Hematopoietic multipotent progenitor cell (in vitro differentiated cells): ENCODE measurements around the gene SUGT1. TPM values are rescaled to one million over a fixed set of nuclear protein-coding genes. Genes with fewer than 3 reads are reported as not detected.

Experiments used
- DNase-seq, 3 donors: peaks; one replicate each; pipeline ENCODE4 v3.0.0-alpha.2; 2011 to 2015; ENCODE audit warnings: low read depth in 2 of 3, low spot score in 2 of 3
- total RNA-seq: library from RNA; depleted of rRNA; stranded (reverse); fragments of >200 nt; gene quantifications from one replicate; pipeline ENCODE4 v1.2.3, GENCODE V29; 2012

SUGT1 gene
- total RNA-seq, 1 donor = 12.9 TPM

DNA sequence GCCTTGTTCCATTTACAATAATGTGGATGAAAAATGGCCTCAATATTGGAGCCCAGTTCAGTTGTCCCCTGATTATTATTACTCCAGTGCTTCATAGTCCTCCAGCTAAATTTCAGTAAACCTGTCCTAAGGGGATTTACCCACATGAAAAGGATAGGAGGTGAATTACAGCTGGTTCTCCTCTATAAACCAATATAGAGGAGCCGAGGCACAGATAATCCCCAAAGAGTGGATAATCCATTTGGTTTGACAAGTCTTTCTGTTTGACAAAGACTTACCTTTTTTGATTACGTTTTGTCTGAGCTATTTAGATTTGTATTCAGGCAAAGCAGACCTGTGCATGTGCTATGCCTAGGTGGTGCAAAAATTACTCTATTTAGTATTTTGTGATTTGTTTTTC, 84.3 kb downstream of the SUGT1 start:
- no peak for DNase-seq

DNA sequence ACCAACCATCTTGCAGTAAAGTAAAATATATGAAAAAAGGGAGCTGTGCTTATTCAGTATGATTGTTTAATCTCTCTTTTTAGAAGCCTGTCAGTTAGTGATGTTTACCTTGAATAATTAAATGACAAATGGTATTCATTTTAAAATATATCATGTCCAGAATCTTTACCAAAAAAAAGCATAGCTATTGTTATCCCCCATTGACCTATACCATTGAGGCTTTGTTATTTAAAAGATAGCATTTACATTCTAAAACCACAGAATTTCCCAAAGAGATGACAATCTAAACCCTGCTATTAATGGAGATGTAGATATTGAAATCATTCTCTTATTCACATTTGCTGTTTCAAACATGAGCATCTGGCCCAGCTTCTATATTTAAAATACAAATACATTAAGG, 84.8 kb downstream of the SUGT1 start:
- no peak for DNase-seq

GRCh38 chr13:52737965-52738364, 85.3 kb downstream of the SUGT1 start:
- DNase-seq = no peak

DNA sequence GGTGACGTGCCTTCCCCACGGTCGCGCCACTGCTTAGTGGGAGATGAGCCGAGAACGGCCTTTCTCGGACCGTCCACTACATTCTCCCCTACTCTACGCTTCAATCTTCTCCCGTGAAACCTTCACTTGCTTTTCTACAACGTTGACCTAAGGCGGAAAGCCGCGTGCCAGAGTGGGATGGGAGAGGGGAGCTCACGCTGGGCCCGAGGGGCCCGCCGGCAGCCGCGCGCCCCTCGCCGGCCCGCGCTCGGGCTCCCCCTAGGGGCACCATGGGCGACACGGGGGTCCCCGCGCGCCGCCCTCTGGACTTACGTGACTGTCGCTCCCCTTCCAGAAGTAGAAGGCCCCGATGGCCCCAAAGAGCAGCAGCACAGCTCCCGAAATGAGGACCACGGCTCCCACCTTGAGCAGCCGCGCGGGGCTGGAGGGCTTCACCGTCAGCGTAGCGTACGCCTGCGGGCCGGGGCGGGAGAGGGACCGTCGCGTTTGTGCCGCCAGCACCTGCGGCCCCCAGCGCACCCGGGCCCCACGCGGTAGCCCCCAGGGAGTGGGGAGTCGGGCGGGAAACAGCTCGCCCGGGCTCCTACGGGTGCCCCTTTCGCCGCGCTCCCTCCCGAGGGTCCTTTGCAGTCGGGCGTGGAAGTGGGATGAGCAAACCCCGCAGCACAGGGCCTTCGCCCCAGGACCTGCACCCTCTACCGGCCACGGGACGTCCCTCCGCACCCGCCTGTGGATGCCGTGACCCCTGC, 86.3 kb downstream of the SUGT1 start:
- peak in 2 of 3 donors; percentile 70 to 75 for DNase-seq

GRCh38 chr13:52739468-52740071, 86.9 kb downstream of the SUGT1 start, which contains the start of gene CNMD:
Gene CNMD, minus strand, starts transcription at chr13:52739820. Its CDS starts 119 bp downstream, at chr13:52739701.
- DNase-seq = no peak

DNA sequence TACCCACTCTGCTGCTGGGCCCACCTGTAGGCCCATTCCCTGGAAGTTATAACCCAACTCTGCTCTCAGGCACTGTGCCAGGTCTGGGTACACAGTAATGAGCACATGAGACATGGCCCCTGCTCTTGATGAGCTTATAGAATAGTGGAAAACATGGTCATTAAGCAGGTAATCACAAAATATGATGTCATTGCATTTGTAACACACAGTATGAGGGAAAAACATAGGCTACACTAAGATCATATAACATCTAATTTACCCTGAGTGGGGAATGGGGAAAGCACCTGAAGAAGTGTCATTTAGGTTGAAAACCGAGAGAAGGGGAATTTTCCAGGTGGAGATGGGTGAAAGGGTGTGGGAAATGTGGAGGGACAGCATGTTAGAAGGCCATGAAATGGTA, 90.9 kb downstream of the SUGT1 start:
- no peak for DNase-seq

DNA sequence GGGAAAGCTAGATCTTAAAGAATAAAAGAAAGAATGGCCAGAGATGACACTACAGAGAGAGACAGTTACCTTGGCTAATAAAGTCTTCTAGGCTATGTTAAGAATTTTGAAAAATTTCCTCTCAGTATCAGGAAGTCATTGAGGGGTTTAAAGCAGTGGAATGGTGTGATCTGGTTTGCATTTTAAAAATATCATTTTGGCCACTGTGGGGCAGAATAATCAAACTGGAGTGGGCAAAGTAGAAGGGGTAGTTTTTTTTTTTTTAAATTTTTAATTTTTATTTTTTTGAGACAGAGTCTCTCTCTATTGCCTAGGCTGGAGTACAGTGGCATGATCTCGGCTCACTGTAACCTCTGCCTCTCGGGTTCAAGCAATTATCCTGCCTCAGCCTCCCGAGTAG, 91.4 kb downstream of the SUGT1 start:
- DNase-seq = peak in 2 of 3 donors; percentile 10 to 40

DNA sequence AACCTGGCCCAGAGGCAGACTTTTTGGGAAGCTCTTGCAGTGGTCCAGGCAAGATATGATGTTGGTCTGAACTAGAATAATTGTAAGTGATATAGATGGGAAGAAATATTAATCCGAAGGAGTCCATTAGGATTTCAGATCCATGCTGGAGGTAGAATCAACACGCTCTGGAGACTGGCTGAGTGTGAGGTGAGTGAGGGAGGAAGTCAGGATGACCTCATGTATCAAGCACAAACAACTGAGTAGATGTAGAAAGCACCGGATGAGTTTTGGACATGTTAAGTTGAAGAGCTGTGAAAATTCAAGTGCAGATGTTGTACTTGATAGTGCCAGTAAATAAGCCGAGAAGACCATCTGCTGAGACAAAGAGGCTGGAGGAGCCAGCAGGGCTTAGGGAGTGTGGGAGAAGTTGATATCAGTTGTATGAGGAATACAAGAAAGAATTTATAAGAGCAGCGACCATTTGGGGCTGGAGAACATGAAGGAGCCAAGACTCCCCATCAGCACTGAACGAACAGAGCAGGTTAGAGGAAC, 92.3 kb downstream of the SUGT1 start:
- no peak for DNase-seq

GRCh38 chr13:52746141-52746540, 93.5 kb downstream of the SUGT1 start:
- DNase-seq = no peak

- no peak for DNase-seq
These were observed 96.8 kb downstream of the SUGT1 start for GRCh38 chr13:52749419-52749818.

Other genes starting within 250 kb of the SUGT1 start
- 1.1 TPM for gene THSD1, start 246.7 kb upstream of the SUGT1 start, total RNA-seq
- gene VPS36, start 202.2 kb upstream of the SUGT1 start, total RNA-seq = 25.9 TPM
- gene CKAP2, start 197.4 kb upstream of the SUGT1 start, total RNA-seq = 11.8 TPM
- 2.4 TPM for gene HNRNPA1L2, start 10.4 kb upstream of the SUGT1 start, total RNA-seq
- gene CNMD, start 87.0 kb downstream of the SUGT1 start, total RNA-seq = 1.3 TPM
- gene PCDH8, start 195.8 kb downstream of the SUGT1 start, total RNA-seq = 0.27 TPM